HPDE6-E6E7 (cell line): ENCODE results near the gene PIP5K1B.

ENCODE experiments used
- DNase-seq: peaks from one replicate; pipeline ENCODE4 v3.0.0; 2011; ENCODE audit warnings: missing footprints; ENCODE audit errors: extremely low spot score

PIP5K1B gene

DNA sequence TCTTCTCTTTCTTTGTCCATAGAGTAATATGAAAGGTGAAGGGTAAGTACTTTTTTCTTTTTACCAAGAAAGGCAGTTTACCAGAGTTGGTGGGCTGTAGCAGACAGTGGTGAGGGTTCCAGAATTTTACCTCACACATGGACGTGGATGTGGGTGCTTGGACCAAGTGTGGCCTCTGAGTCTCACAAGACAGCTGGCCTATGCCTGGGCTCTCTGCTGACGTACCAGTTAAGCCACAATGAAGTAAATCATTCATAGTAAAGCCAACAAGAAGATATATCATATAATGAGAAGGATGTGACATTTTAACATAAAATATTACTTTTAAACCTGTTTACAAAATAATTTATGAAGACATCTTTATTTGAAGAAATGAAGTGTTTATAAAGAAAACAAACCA is 202.9 kb downstream of the PIP5K1B start:
- DNase-seq = no peak

GRCh38 chr9:68912561-68912960 is 207.5 kb downstream of the PIP5K1B start:
- DNase-seq = no peak

GRCh38 chr9:68913054-68913453 is 208.0 kb downstream of the PIP5K1B start:
- DNase-seq = no peak

- no peak for DNase-seq
Measured at GRCh38 chr9:68914751-68915150, 209.7 kb downstream of the PIP5K1B start.

- DNase-seq = no peak
Measured at GRCh38 chr9:68919661-68920060, 214.6 kb downstream of the PIP5K1B start.

GRCh38 chr9:68920921-68921320 is 215.9 kb downstream of the PIP5K1B start:
- no peak for DNase-seq

- no peak for DNase-seq
Measured at GRCh38 chr9:68923480-68923879, 218.4 kb downstream of the PIP5K1B start.

DNA sequence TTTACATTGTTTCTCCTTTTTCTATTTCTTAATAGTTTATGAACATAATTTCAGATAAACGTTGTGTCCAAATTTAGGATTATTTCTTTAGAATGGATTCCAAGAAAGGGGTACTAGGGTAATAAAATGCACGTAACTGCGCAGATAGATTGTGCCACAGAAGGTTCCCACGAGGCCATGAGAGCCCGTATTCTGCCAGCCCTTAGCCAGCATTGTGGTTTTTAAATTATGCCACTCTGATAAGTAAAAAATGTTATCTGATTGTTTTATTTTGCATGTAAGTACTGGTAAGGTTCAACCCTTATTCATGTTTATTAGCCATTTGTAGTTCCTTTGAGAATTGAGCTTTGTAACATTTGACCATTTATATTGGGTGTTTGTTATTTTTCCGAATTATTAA is 220.1 kb downstream of the PIP5K1B start:
- DNase-seq = no peak

DNA sequence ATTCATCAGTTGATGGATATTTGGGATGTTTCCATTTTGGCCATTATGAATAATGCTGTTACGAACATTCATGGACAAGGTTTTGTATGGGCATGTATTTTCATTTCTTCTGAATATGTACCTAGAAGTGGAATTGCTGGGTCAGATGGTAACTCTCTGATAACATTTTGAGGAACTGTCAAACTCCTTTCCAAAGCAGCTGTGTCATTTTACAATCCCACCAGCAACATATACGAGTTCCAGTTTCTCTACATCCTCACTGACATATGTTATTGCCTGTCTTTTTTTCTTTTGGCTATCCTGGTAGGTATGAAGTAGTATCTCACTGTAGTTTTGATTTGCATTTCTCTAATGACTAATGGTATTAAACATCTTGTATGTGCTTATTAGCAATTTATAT is 222.1 kb downstream of the PIP5K1B start:
- no peak for DNase-seq

GRCh38 chr9:68931821-68932220 is 226.8 kb downstream of the PIP5K1B start:
- no peak for DNase-seq

GRCh38 chr9:68932458-68932857 is 227.4 kb downstream of the PIP5K1B start:
- no peak for DNase-seq

GRCh38 chr9:68933434-68934328 is 228.6 kb downstream of the PIP5K1B start:
- no peak for DNase-seq

- no peak for DNase-seq
Measured at GRCh38 chr9:68934329-68934644, 229.2 kb downstream of the PIP5K1B start.

DNA sequence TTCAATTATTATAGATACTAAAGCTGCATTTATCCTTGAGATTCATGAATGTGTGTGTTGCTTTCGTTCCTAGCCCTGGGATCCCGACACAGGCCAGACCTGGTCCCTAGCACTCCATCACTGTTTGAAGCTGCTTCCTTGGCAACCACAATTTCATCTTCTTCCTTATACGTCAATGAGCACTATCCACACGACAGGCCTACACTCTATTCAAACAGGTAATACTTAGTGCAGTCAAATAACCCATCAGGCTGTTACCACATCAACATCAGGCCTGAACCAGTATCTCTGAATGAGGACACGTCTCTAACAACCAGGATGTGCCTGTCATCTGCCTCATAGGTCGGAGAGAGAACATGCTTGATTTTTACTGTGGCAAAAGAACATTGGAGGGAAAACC is 235.5 kb downstream of the PIP5K1B start:
- no peak for DNase-seq

- no peak for DNase-seq
Measured at GRCh38 chr9:68941780-68942459, 236.9 kb downstream of the PIP5K1B start.

DNA sequence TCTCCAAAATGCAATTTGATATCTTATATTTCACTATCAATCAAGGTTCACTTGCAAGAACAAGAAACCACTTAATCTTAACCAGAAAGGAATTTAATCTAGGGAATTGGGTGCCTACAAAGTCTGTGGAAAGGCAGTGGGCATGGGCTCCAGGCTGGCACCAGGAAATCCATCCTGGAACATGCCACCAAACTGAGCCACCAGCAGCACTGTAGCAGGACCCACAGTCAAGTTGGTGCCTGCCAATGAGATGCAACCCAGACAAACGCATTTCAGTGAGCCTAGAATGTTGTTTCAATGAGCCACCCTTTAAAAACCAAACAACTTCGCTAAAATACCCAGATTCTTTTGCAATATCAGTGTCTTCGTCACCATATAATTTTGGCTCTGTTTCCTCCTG is 237.8 kb downstream of the PIP5K1B start:
- DNase-seq = no peak

DNA sequence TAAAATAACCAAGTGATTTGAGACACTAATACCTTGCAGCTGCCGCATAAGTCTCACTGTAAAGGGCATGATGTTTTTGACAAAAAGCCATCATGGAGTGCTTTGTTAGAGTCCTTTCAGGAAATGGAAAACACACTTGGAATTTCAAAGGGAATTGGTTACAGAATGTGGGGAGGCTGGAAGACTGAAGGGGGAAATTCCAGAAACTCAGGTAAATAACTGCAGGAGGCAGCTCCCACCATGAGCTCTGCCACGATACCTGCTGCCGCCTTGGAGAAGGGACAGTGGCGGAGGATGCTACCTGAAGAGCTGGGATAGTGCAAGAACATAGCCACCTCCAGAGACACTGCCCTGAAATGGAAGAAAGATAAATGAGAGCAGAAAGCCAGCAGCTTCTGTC is 242.0 kb downstream of the PIP5K1B start:
- DNase-seq = no peak

- DNase-seq = no peak
Measured at GRCh38 chr9:68947842-68948569, 243.0 kb downstream of the PIP5K1B start.

DNA sequence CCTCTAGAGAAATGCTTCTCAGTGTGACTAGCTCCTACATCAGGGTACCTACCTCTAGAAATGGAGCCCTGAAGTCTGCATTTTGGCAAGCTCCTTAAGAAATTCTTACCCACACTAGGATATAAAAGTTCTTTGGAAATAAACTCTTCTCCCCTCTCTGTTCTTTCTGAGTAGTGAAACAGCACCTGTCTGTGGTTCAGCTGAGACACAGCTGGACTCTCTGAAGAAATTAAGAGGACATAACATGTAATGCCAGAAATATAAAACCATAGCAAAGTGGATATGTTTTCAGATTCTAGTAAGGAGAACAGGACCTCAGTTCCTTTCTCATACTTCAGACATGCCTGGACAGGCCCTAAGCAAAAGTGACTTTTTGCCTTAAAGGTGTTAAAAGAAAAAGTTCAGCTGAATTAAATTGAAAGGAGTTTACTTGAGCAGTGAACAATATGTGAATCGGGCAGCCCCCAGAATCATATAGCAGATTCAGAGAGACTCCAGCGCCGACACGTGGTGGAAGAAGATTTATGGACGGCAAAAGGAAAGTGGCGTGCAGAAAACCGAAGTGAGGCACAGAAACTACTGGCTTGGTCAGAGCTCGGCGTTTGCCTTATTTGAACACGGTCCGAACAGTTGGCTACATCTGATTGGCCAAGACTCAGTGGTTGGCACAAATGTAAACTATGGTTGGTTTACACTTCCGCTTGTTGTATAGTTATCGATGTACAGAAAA is 244.4 kb downstream of the PIP5K1B start:
- DNase-seq = no peak

- no peak for DNase-seq
Measured at GRCh38 chr9:68950188-68950587, 245.1 kb downstream of the PIP5K1B start.

- DNase-seq = no peak
Measured at GRCh38 chr9:68950689-68951088, 245.6 kb downstream of the PIP5K1B start.
